Measurements from ENCODE around the gene RABGEF1.
"Not testable (repeated sequence)": the region's sequence is repeated elsewhere in the genome, so short reads cannot be mapped to it uniquely, and the experiment has no call there.

- TF ChIP-seq POLR2A (IDR thresholded peaks at IDR 0.05; ENCODE audit: low read length); GATA1 (IDR thresholded peaks at IDR 0.05; ENCODE audit: low read depth, low read length): not testable (repeated sequence)
These were observed 23.3 kb downstream of the RABGEF1 start for GRCh38 chr7:66763633-66764355.
